Lung (tissue), 12 donors: ENCODE data around the gene ECE1. TPM values are rescaled to one million over a fixed set of nuclear protein-coding genes. Genes with fewer than 3 reads are reported as not detected.
"Not testable (repeated sequence)": the region's sequence is repeated elsewhere in the genome, so short reads cannot be mapped to it uniquely, and the experiment has no call there.

Experiments
- ATAC-seq: fragments of 200-7000 bp; cut with Tn5 transposase; one replicate; pipeline ENCODE4 v1.9.1; 2020; ENCODE audit warnings: moderate number of reproducible peaks; ENCODE audit not compliant: insufficient read depth, low FRiP score
- DNase-seq, 3 donors: peaks; one replicate each; pipeline ENCODE4 v3.0.0-alpha.2; 2013 to 2017
- H3K27ac ChIP-seq, 2 donors: one replicate each; pipeline ENCODE4 v1.5.1; 2013; ENCODE audit warnings: mild to moderate bottlenecking in 2 of 2, moderate library complexity in 2 of 2, control low read depth in 1 of 2, inconsistent platforms in 1 of 2, low read depth in 1 of 2, low read length in 1 of 2
- H3K27me3 ChIP-seq, 3 donors: one replicate each; pipeline ENCODE4 v1.5.1; 2013; ENCODE audit warnings: low read length in 2 of 3; ENCODE audit not compliant: control insufficient read depth in 3 of 3, insufficient read depth in 3 of 3
- H3K36me3 ChIP-seq, 4 donors: one replicate each; pipeline ENCODE4 v1.5.1; 2013; ENCODE audit warnings: low read length in 4 of 4, mild to moderate bottlenecking in 1 of 4, moderate library complexity in 1 of 4; ENCODE audit not compliant: control insufficient read depth in 4 of 4, insufficient read depth in 4 of 4
- H3K4me1 ChIP-seq, 5 donors: one replicate each; pipeline ENCODE4 v1.5.1; 2013; ENCODE audit warnings: low read length in 5 of 5, mild to moderate bottlenecking in 2 of 5, moderate library complexity in 1 of 5; ENCODE audit not compliant: control insufficient read depth in 5 of 5, insufficient read depth in 5 of 5
- H3K4me3 ChIP-seq: one replicate; pipeline ENCODE4 v1.5.1; 2013; ENCODE audit warnings: mild to moderate bottlenecking, control low read depth, moderate library complexity
- H3K9ac ChIP-seq, 2 donors: one replicate each; pipeline ENCODE4 v1.5.1; 2013; ENCODE audit warnings: low read length in 2 of 2, control low read depth in 1 of 2; ENCODE audit not compliant: insufficient read depth in 1 of 2
- H3K9me3 ChIP-seq, 4 donors: one replicate each; pipeline ENCODE4 v1.5.1; 2013; ENCODE audit warnings: low read length in 3 of 4, mild to moderate bottlenecking in 1 of 4, moderate library complexity in 1 of 4; ENCODE audit not compliant: control insufficient read depth in 4 of 4, insufficient read depth in 3 of 4
- WGBS, 2 donors: extraction: QIAGEN DNeasy Blood & Tissue Kit; methylation state at CpG; one replicate each; pipeline ENCODE4 v1.1.7; 2013; 5-methylcytosine and 5-hydroxymethylcytosine counted together
- polyA plus RNA-seq, 2 donors: library from polyadenylated mRNA; stranded (reverse); fragments of 200-250 nt; gene quantifications; one replicate each; pipeline ENCODE4 v1.2.1, GENCODE V29; 2013
- total RNA-seq, 2 donors: library from RNA; depleted of rRNA in 1 of 2; stranded (reverse); fragments of >200 nt in 1 of 2; gene quantifications; one replicate each; pipeline ENCODE4 v1.2.1, GENCODE V29; 2014 to 2021
- TF ChIP-seq, protein P1 (sequence below): IDR thresholded peaks from 2 replicates; pipeline ENCODE4 v1.5.1; 2012; ENCODE audit warnings: mild to moderate bottlenecking; ENCODE audit errors: control extremely low read depth, extremely low read depth
- donor health status: control.
- donor health status: control.
- donor health status: Bipolar disorder and iron deficiency.
- donor health status: healthy.
- donor health status: DM: yes; HTN: yes; CAD: no.

The ECE1 gene
- total and polyA plus RNA-seq, 4 donors: 55.7 to 129 (median 105) TPM

DNA sequence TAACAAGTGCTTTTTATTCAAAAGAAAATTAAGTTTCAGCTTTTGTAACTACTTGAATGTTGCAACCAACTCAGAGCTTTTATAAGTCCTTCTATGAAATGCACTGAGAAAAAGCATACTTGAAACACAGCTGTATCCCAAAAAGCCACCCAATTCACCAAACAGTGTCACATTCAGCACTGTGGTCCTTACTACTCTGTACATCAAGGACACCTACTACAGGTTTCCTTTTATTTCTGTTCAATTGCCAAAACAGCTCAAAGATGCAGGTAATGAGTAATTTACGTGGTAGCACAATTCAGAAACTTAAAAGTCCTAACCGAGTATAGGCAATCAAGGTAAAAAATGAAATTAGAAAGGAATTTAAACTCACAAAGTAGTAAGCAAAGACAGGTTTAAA lies 116.0 kb downstream of the ECE1 start:
- Histone ChIP-seq H3K9ac (peak overlapping the region; percentile 56 to 87), H3K4me1 (peaks cover 0 to 22% (median 11%) of the 10 kb centered on the region in 5 donors), H3K9me3 (no peaks in the 10 kb centered on the region), H3K36me3 (peaks cover 0 to 4% (median 0%) of the 10 kb centered on the region in 4 donors), H3K27ac (peak overlapping the region in 1 of 2 donors; percentile 10), H3K4me3 (no peak overlapping the region), H3K27me3 (no peaks in the 10 kb centered on the region)
- TF ChIP-seq, protein P1, sequence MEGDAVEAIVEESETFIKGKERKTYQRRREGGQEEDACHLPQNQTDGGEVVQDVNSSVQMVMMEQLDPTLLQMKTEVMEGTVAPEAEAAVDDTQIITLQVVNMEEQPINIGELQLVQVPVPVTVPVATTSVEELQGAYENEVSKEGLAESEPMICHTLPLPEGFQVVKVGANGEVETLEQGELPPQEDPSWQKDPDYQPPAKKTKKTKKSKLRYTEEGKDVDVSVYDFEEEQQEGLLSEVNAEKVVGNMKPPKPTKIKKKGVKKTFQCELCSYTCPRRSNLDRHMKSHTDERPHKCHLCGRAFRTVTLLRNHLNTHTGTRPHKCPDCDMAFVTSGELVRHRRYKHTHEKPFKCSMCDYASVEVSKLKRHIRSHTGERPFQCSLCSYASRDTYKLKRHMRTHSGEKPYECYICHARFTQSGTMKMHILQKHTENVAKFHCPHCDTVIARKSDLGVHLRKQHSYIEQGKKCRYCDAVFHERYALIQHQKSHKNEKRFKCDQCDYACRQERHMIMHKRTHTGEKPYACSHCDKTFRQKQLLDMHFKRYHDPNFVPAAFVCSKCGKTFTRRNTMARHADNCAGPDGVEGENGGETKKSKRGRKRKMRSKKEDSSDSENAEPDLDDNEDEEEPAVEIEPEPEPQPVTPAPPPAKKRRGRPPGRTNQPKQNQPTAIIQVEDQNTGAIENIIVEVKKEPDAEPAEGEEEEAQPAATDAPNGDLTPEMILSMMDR: no peak
- no peak for DNase-seq
- no peak for ATAC-seq
- 57 to 79% methylated on average over 2 of the region's 2 CpGs for WGBS, 2 donors

DNA sequence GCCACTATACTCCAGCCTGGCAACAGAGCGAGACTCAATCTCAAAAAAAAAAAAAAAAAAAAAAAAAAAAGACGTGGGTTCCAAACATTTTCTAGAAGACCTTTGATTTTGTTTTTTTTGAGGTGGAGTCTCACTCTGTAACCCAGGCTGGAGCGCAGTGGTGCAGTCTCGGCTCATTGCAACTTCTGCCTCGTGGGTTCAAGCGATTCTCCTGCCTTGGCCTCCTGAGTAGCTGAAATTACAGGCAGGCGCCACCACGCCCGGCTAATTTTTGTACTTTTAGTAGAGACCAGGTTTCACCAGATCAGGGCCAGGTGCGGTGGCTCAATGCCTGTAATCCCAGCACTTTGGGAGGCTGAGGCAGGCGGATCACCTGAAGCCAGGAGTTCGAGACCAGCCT lies 117.2 kb downstream of the ECE1 start:
- DNase-seq, H3K9me3 ChIP-seq: not testable (repeated sequence)
- 88 to 92% methylated on average over 12 of the region's 12 CpGs for whole genome bisulfite sequencing, 2 donors

DNA sequence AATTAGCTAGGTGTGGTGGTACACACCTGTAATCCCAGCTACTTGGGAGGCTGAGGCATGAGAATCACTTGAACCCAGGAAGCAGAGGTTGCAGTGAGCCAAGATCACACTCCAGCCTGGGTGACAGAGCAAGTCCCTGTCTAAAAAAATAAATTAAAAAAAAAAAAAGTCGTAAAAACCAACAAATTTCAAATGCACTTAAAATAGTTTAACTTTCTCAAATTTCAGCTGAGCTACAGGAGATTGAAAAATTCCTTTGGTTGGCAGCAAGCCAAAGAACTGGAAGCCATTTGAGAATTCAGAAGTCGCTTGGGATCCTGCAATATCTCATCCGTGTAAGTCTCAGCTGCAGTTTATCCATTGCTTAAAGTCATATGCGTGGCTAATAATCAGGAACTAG lies 119.4 kb downstream of the ECE1 start:
- 50 to 51% methylated on average over 4 of the region's 4 CpGs for WGBS, 2 donors
- DNase-seq: peak; percentile 57 to 88 (median 84)
- ATAC-seq: not testable (repeated sequence)

More for the DNA sequence above, 117.2 kb downstream of the ECE1 start:
- not testable (repeated sequence) for H3K9ac ChIP-seq, ATAC-seq, H3K27ac ChIP-seq, H3K27me3 ChIP-seq, H3K4me3 ChIP-seq, H3K36me3 ChIP-seq
- H3K4me1 ChIP-seq: peaks cover 0 to 22% (median 11%) of the 10 kb centered on the region in 5 donors

DNA sequence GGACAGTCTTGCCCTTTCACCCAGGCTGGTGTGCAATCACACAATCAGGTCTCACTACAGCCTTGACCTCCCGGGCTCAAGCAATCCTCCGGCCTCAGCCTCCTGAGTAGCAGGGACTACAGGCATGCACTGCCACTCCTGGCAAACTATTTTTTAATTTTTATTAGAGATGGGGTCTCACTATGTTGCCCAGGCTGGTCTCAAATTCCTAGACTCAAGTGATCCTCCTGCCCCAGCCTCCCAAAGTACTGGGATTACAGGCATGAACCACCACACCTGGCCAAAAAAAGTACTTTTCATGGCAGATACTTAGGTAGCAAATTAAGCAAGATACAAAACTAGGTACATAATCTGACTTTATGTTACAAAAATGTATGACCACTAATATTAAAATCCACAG lies 121.8 kb downstream of the ECE1 start:
- no peak for ATAC-seq

More for the DNA sequence above, 119.4 kb downstream of the ECE1 start:
- peaks cover 0 to 22% (median 11%) of the 10 kb centered on the region in 5 donors for H3K4me1 ChIP-seq
- not testable (repeated sequence) for H3K9ac ChIP-seq, H3K27ac ChIP-seq, H3K27me3 ChIP-seq, H3K4me3 ChIP-seq, H3K9me3 ChIP-seq
- H3K36me3 ChIP-seq: peaks cover 0 to 10% (median 3%) of the 10 kb centered on the region in 4 donors

More for the DNA sequence above, 121.8 kb downstream of the ECE1 start:
- Histone ChIP-seq H3K27ac (no peak overlapping the region), H3K36me3 (peaks cover 0 to 10% (median 3%) of the 10 kb centered on the region in 4 donors), H3K9ac (no peak overlapping the region), H3K9me3 (no peaks in the 10 kb centered on the region), H3K4me3 (no peak overlapping the region), H3K4me1 (peaks cover 0 to 13% (median 6%) of the 10 kb centered on the region in 5 donors), H3K27me3 (no peaks in the 10 kb centered on the region)
- TF ChIP-seq, protein P1: no peak
- 97 to 98% methylated on average over 2 of the region's 2 CpGs for WGBS, 2 donors
- no peak for DNase-seq

Other genes starting within 250 kb of the ECE1 start
- 10 to 100 TPM; 46.5 to 59.8 TPM for gene EIF4G3, start 113.6 kb downstream of the ECE1 start, total RNA-seq
- gene EIF4G3, start 113.6 kb downstream of the ECE1 start, polyA plus RNA-seq: 10 to 100 TPM; 16.5 to 20.2 TPM
- gene NBPF3, start 149.7 kb upstream of the ECE1 start, total RNA-seq: 10 to 100 TPM in 1 of 2 donors, 1 to 10 TPM in 1; 9.7 to 17.6 TPM
- 1 to 10 TPM; 1.3 to 1.6 TPM for gene NBPF3, start 149.7 kb upstream of the ECE1 start, polyA plus RNA-seq
- gene ALPL, start 219.0 kb upstream of the ECE1 start, total RNA-seq: 100 to 1,000 TPM in 1 of 2 donors, 10 to 100 TPM in 1; 38.6 to 242 TPM
- 100 to 1,000 TPM; 220 to 241 TPM for gene ALPL, start 219.0 kb upstream of the ECE1 start, polyA plus RNA-seq